Activated naive CD8-positive, alpha-beta T cell treated with anti-CD3 and anti-CD28 coated beads, Interleukin-2, amount 50 U/mL, for 24 hours (primary cell): ENCODE measurements around the gene MCIDAS.

Source experiments
- ATAC-seq: fragments of 150-1000 bp; cut with Tn5 transposase; one replicate; pipeline ENCODE4 v1.10.0; 2021
- DNase-seq: peaks from one replicate; pipeline ENCODE4 v3.0.0; 2021
- H3K27ac Mint-ChIP-seq: one replicate; pipeline ENCODE4 v1.8.0; 2021; ENCODE audit warnings: mild to moderate bottlenecking, mixed read lengths
- H3K27me3 Mint-ChIP-seq: one replicate; pipeline ENCODE4 v1.8.0; 2021; ENCODE audit warnings: mixed read lengths
- H3K36me3 Mint-ChIP-seq: one replicate; pipeline ENCODE4 v1.8.0; 2021; ENCODE audit warnings: low read depth, mixed read lengths
- H3K4me1 Mint-ChIP-seq: one replicate; pipeline ENCODE4 v1.8.0; 2021; ENCODE audit warnings: mixed read lengths
- H3K4me3 Mint-ChIP-seq: one replicate; pipeline ENCODE4 v1.8.0; 2021; ENCODE audit warnings: mild to moderate bottlenecking, moderate library complexity, mixed read lengths
- H3K9me3 Mint-ChIP-seq: one replicate; pipeline ENCODE4 v1.8.0; 2021; ENCODE audit warnings: mixed read lengths

MCIDAS gene

DNA sequence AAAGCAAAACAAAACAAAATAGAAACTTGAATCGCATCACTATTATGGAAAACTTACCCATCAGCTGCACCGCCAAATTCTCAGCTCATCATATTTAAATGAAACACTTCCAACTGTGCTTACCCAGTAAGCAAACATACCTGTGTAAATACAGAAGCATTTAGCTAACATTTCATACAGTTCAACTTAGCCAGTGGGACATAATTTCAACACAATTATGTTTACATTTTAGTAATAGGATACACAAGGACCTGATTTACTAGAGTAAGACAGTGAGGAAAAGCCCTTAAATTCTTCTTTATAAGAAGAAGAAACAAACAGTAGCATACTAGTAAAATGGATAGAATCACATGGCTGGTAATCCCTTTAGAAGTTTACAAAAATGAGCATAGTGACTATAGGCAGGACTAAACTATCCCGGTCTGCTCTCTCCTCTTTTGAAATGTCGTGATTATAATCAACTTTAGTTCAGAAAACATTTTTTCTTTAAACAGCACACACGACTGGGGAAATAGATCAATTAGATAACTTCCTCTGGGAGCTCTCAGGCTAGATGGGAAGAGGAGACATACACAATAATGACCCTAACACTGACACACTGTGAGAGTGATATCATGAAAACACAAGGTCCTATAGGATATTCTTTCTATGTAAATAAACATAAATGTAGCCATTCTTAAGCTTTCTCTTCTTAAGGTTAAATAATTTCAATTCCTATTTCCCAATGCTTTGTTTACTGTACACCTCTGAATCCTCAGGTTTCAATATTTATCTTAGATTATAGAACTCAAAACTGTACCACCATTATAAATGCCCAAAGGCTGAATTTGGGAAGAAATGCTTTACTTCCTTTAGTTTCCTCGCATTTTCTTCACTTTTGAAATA, 38.2 kb downstream of the MCIDAS start:
- Mint-ChIP-seq H3K36me3 (no peaks in the 10 kb centered on the region), H3K4me1 (no peaks in the 10 kb centered on the region), H3K9me3 (no peaks in the 10 kb centered on the region), H3K4me3 (no peak overlapping the region), H3K27me3 (peaks cover 52% of the 10 kb centered on the region), H3K27ac (no peak overlapping the region)
- ATAC-seq (no peak), DNase-seq (no peak)

GRCh38 chr5:55187370-55187769, 39.7 kb downstream of the MCIDAS start:
- H3K27ac Mint-ChIP-seq: no peak overlapping the region
- no peaks in the 10 kb centered on the region for H3K36me3 Mint-ChIP-seq
- peaks cover 49% of the 10 kb centered on the region for H3K27me3 Mint-ChIP-seq
- ATAC-seq: no peak
- H3K4me1 Mint-ChIP-seq: no peaks in the 10 kb centered on the region
- no peaks in the 10 kb centered on the region for H3K9me3 Mint-ChIP-seq
- no peak for DNase-seq
- H3K4me3 Mint-ChIP-seq: no peak overlapping the region

DNA sequence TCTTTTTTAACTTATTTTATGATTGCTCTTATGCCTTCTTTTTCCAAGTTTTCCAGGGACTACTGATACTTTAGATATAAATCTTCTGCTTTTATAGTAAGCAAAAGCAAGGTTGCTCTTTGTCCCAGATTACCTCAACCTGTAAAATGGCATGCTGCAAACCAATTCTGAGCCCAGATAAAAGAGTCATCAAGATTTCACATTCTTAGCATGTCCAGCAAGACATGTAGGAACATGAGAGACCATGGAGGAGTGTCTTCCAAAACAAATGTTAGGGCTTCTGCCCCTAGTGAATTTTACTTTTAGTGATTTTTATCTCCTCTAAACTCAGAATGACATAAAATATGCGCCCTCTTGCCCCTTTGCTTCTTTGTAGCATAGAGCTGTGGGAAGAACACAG, 47.1 kb downstream of the MCIDAS start:
- no peak overlapping the region for H3K4me3 Mint-ChIP-seq
- H3K9me3 Mint-ChIP-seq: no peaks in the 10 kb centered on the region
- H3K36me3 Mint-ChIP-seq: no peaks in the 10 kb centered on the region
- H3K27me3 Mint-ChIP-seq: peaks cover 72% of the 10 kb centered on the region
- ATAC-seq (no peak), DNase-seq (no peak)
- H3K4me1 Mint-ChIP-seq: peaks cover 21% of the 10 kb centered on the region
- no peak overlapping the region for H3K27ac Mint-ChIP-seq

- no peak for DNase-seq
- peaks cover 44% of the 10 kb centered on the region for H3K4me1 Mint-ChIP-seq
- H3K4me3 Mint-ChIP-seq: no peak overlapping the region
- H3K9me3 Mint-ChIP-seq: no peaks in the 10 kb centered on the region
- no peak overlapping the region for H3K27ac Mint-ChIP-seq
- no peaks in the 10 kb centered on the region for H3K36me3 Mint-ChIP-seq
- ATAC-seq: no peak
- H3K27me3 Mint-ChIP-seq: peaks cover 83% of the 10 kb centered on the region
Measured at GRCh38 chr5:55177078-55177477, 50.0 kb downstream of the MCIDAS start.

DNA sequence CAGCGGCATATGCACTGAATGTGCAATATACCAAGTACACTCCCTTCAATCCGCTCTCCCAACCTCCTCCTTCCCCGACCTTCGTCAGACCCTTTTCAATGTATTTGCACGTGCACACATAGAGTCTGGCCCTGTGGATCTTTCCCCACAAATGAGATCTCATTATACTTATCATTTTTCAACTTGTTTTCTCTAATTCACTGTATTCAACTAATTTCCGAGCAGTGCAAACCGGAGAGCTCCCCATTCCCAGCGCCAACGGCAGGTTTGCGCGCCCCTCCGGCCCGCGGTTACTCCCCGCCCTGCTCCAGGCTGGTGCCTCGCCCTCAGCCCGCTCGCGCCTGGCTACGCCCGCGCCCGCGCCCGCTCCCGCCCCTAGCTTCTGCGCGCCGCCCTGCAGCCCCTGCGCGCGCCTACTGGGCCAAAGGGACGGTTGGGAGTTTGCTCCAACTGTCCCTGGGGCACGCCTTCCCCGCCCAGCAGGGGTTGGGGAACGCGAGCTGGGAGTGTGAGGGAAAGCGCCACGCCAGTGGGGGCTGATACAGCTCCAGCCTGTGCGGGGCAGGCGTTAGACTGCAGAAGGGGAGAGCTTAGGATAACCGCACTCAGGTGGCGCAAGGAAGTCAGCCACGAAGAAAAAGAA, 50.8 kb downstream of the MCIDAS start:
- Mint-ChIP-seq H3K4me1 (peaks cover 45% of the 10 kb centered on the region), H3K27me3 (peaks cover 83% of the 10 kb centered on the region), H3K36me3 (no peaks in the 10 kb centered on the region), H3K9me3 (no peaks in the 10 kb centered on the region), H3K27ac (no peak overlapping the region), H3K4me3 (peak overlapping the region; percentile 57)
- ATAC-seq (peak; percentile 11), DNase-seq (peak; percentile 36)

GRCh38 chr5:55175781-55176175, 51.3 kb downstream of the MCIDAS start:
- peaks cover 83% of the 10 kb centered on the region for H3K27me3 Mint-ChIP-seq
- no peak for DNase-seq
- H3K9me3 Mint-ChIP-seq: no peaks in the 10 kb centered on the region
- no peak overlapping the region for H3K27ac Mint-ChIP-seq
- H3K36me3 Mint-ChIP-seq: no peaks in the 10 kb centered on the region
- no peak for ATAC-seq
- peak overlapping the region; percentile 57 for H3K4me3 Mint-ChIP-seq
- peaks cover 45% of the 10 kb centered on the region for H3K4me1 Mint-ChIP-seq

DNA sequence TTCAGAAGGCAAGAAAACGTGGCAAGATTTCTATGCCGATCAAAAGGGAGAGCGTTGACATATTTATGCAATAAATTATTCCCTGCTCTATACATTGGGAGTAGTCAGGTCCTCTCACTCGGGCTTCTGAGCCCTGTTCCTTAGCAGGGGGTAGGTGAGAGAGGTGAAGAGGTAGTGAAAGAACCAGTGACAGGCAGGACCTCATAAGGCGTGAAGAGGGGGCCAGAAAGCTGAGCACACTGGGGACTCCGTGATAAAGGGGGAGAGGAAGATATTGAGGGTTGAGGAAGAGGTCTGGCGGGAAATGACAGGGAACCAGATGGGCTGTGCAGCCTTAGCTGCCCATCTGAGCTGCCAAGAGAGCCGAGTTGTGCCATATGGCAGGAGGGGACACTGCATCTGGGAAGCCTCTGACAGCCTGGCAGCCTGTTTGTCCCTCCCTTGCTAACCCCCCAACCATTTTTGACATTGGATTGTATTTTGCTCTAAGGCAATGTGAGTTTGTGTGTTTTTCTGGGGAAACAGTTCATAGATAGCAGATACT, 53.4 kb downstream of the MCIDAS start:
- DNase-seq (no peak), ATAC-seq (no peak)
- Mint-ChIP-seq H3K36me3 (no peaks in the 10 kb centered on the region), H3K27me3 (peaks cover 76% of the 10 kb centered on the region), H3K4me3 (peak overlapping the region; percentile 73), H3K9me3 (no peaks in the 10 kb centered on the region), H3K27ac (no peak overlapping the region), H3K4me1 (peaks cover 50% of the 10 kb centered on the region)

DNA sequence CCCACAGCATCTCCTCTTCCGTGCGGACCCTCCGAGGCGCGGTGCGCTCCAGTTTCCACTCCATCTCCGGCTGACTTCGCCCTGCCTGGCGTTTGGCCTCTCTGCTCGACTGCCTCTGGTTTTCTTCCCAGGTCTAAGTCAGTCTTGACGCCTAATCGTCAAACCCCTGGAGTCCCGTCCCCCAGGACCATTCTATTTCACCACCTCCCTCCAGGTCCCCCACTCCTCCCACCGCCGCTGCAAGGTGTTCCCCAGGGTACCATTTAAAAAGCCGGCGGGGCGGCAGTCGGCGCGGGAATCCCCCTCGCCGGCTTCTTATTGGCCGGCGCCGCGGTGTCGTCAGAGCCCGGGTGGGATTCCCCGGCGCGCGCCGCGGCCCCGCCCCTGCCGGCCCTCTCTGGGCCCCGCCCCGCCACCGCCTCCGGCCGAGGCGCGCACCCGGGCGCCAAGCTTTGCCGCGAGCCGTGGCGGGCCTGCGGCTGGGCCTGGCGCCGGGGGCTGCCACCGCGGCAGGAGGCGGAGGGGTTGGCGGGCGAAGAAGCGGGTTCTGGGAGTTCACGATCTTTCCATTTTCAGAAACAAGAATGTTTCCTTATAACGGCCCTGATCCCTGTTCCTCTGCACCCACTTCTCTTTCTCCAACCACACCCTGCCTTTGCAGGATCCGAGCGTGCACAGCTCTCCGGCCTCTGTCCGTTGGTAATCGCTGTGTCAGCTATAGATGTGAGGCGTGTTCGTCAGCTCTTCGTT, 54.0 kb downstream of the MCIDAS start, which contains the start of gene CDC20B:
Gene CDC20B, minus strand, starts transcription at position 241 of the 750 bp plus-strand sequence. Its CDS starts 177 bp downstream, at position 64.
- peak; percentile 83 for DNase-seq
- H3K4me1 Mint-ChIP-seq: peaks cover 50% of the 10 kb centered on the region
- peaks cover 78% of the 10 kb centered on the region for H3K27me3 Mint-ChIP-seq
- H3K9me3 Mint-ChIP-seq: no peaks in the 10 kb centered on the region
- no peaks in the 10 kb centered on the region for H3K36me3 Mint-ChIP-seq
- H3K4me3 Mint-ChIP-seq: peak within 1 kb of the TSS; percentile 81
- peak; percentile 89 for ATAC-seq
- peak within 1 kb of the TSS; percentile 42 for H3K27ac Mint-ChIP-seq

DNA sequence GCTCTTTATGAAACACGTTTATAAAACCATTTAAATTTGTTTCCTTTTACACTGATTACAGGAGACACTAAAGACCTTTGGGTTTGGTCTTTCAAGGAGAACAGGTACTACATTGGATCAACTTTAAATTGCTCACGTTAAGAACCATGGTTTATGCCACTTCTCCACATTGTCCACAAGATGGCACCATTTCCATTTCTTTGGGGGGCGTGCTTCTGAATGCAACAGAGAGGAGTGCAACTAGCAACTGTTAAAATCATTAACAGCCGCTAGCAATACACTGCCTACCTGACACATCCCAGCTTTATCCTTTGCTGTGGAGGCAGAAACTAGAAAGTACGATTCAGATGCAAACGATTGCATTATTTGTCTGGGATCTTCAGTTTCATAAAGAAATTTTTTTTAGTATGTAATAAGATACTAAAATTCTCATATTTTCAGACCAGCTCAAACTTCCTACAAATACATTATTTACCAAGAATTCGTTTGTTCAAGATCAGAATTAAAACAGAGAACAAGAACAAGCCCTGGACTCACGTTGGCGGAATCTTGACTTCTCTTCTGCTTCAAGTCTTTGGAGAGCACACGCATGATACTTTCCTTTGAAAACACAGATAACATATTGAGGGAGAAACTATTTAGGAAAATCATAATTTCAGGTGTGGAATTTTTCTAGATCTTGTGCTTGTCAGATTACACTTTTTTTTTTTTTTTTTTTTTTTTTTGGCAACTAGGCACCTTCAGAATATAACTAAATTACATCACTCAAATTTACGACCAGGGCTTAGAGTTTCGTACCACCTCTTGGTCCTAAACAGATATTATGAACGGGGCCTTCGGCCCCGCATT, 54.8 kb downstream of the MCIDAS start:
- DNase-seq (peak; percentile 52), ATAC-seq (peak; percentile 68)
- Mint-ChIP-seq H3K27me3 (peaks cover 76% of the 10 kb centered on the region), H3K27ac (peak overlapping the region; percentile 42), H3K9me3 (no peaks in the 10 kb centered on the region), H3K4me3 (peak overlapping the region; percentile 81), H3K4me1 (peaks cover 49% of the 10 kb centered on the region), H3K36me3 (no peaks in the 10 kb centered on the region)

DNA sequence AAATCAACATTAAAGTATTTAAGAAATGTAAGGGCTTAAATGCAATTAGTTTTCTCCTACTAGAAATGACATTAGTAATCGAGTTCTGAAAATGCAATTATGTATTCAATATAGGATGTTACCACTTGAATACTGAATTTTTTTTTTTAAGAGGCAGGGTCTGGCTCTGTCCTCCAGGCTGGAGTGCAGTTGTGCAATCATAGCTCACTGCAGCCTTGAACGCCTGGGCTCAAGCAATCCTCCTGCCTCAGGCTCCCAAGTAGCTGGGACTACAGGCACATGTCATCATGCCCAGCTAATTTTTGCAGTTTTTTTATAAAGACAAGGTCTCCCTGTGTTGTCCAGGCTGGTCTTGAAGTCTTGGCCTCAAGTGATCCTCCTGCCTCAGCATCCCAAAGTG, 55.6 kb downstream of the MCIDAS start:
- ATAC-seq: no peak
- H3K36me3 Mint-ChIP-seq: no peaks in the 10 kb centered on the region
- no peaks in the 10 kb centered on the region for H3K9me3 Mint-ChIP-seq
- peaks cover 42% of the 10 kb centered on the region for H3K4me1 Mint-ChIP-seq
- H3K27me3 Mint-ChIP-seq: peaks cover 71% of the 10 kb centered on the region
- H3K27ac Mint-ChIP-seq: no peak overlapping the region
- no peak for DNase-seq
- H3K4me3 Mint-ChIP-seq: no peak overlapping the region
